HG03025 (cell line): ENCODE data around the gene ROR1.
A peak's percentile ranks its signal among the peaks of the same experiment; 100 is the strongest.

Experiments used
- ATAC-seq: cut with Tn5 transposase; IDR thresholded peaks from one replicate; pipeline ENCODE4 v1.9.1; 2021; ENCODE audit warnings: mild to moderate bottlenecking, moderate library complexity; ENCODE audit not compliant: unreplicated experiment, low FRiP score

Gene ROR1

DNA sequence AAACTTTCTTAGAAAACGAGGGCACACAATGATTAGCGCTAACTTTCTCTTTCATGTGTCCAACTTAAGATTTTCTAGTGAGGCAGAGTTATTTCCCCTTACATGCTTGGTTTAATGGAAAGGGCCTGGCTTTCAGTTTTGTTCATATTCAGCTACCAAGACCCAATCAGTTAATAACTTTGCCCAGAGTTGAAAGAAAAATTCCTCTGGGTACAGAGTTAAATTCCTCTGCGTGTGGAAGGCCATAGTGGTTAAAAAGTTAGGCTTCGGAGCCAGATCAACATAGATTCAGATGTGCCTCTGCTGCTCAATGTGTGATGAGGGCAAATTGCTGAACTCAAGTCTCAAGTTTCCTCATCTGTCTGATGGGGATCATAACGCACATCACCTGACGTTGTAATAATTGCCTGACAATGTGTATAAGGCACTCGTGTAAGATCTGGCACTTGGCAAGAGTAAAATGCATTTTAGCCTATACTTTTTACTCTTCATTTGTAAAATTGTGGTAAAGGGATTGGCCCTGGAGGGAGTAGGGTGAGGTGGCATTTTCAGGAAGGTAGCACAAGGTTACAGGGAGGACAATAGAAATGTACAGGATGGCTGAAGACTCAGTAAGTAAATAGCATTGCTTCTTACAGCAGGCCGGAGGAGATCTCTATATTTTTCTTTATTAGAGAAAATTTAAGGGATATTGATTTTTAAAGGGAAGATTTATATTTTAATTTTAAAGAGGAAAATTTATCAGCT lies 103.4 kb downstream of the ROR1 start:
- no peak for ATAC-seq

DNA sequence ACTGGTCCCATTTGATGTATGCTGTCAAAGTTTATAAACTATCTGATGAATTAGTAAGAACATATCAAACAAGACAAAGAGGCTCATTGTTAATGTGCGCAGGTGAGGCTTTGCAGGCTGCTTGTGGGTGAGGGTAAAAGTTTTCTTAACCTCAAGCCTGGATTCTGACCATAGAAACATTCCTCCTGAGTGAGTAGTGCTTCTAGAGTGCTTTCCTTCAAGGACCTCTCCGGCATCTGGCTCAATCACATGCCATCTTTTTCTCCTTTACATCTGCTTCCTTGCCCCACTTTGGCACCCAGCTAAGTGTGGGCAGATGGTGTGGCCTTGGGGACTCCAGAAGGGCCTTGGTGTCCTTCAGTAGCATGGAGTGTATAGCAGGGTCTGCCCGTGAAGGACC lies 104.0 kb downstream of the ROR1 start:
- ATAC-seq = no peak

DNA sequence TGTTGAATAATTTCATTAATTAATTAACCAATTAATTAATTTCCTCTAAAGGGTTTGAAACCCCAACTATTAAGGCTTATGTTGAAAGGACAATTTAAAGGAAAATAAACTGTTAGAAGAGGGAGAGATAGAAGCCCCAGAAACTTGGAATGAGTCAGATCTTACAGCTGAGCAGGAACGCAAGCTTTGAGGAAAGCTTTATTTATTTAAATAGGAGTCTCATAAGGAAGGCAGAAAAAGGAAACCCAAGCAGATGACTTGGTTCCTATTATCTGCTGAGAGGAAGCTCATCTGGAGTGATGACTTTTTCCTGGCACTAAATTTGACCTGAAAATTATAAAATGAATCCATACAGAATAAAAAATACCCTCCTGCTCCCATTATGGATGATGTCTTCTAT lies 105.1 kb downstream of the ROR1 start:
- no peak for ATAC-seq

DNA sequence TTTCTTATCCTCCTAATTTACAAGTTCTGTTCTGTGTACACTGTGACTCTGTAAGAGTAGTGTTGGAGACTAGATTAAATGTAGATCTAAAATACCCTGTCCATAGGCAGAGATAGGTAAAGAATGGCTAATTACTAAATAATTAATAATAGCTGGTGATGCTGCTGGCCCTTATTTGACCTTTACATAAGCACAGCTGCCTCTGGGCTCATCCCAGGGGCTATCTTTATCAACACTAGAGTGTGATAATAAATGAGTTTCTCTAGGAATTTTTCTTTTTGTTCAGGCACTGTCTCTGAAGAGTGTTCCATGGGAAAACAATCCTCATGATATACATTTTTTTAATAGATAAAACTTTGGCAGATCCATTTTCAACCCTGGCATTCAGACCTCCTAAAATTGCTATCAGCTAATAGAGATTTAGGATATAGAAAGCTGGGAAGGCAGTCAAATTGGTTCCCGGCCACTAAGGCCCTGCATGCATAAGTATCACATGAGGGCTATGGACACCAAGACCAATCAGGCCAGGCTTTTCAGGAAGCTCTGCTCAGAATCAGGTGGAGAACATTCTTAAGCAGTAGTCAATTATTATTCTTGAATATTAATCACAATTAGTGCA lies 107.2 kb downstream of the ROR1 start:
- ATAC-seq = no peak

DNA sequence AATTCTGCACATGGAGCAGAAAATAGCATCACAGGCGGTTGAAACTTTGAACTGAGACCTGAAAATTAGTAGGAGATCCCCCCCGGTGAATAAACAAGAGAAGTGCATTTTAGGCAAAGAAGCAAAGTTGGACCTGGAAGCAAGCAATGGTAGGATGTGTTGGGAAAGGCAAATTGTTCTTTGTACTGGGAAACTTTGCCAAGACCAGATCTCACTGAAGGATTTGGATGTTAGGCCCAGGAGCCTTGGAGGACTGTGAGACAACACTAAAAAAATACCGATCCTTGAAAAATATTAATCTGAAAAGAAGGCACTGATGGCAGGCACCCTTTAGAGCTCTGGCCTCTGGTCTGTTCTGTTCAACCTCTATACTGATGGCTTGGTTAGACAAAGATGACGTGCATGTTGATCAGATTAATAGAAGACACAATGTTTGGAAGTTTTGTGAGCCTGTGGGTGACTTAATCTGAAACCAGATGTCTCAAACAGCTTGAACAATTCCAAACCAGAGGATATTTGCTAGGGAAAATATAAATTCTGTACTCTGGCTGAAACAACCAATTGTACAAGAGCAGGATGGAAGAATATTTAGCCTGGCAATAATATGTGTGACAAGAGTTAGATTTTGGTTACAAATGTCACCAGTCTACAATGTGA lies 108.4 kb downstream of the ROR1 start:
- no peak for ATAC-seq

DNA sequence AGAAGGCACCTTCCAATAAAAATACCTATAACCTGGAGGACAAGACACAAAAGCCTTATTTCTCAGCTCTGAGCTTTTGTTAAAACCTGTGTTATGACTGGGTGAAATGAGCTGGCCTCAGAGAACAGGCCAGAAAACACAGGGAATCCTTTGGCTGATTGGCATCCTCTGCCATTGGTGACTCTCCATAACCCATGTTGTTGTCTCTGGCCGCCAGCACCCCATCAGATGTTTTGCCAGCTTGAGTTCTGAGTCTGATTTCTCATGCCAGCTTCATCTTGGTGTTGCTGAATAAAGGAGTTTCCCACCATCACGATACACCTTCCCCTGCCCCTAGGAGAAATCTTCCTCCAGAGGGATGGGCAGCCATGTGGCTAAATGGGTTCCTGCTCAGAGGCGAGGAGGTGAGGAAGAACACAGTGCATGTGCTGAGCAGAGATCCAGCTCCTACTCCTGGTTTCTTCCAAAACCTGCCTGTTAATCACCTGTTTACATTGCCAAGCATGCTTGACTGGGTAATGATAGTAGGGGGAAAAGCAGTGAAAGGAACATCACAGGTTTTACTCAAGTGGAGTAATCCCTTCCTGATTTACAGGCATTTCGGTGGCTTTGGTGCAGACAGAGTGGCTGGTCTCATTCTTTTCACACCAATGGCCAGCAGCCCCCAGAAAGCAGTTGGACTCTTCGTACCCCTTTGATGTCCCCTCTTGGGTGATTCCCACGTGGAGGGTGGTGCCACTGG lies 109.8 kb downstream of the ROR1 start:
- ATAC-seq = no peak

DNA sequence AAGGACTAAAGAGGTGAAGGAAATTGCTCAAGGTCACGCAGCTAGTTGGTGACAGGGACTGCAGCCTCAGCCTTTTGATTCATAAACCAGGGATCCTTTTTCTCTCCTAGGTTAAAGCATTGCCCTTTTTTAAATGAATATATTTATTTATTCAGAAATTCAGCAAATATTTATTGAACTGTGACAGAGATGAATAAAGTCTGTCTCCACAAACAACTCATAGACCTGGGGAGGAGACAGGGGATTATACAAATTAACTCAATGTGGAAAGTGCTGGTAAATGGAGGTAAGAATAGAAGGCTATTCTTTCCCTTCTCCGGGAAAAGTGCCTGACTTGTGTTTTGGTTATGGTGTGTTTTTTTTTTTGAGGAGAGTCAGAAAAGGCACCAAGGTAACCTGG lies 110.7 kb downstream of the ROR1 start:
- ATAC-seq = no peak

DNA sequence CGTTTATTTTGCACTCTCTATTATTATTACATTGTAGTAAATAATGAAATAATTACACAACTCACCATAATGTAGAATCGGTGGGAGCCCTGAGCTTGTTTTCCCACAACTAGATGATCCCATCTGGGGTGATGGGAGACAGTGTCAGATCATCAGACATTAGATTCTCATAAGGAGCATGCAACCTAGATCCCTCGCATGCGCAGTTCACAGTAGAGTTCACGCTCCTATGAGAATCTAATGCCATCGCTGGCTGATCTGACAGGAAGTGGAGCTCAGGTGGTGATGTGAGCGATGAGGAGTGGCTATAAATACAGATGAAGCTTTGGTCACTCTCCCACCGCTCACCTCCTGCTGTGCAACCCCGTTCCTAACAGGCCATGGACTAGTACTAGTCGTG lies 112.1 kb downstream of the ROR1 start:
- no peak for ATAC-seq

DNA sequence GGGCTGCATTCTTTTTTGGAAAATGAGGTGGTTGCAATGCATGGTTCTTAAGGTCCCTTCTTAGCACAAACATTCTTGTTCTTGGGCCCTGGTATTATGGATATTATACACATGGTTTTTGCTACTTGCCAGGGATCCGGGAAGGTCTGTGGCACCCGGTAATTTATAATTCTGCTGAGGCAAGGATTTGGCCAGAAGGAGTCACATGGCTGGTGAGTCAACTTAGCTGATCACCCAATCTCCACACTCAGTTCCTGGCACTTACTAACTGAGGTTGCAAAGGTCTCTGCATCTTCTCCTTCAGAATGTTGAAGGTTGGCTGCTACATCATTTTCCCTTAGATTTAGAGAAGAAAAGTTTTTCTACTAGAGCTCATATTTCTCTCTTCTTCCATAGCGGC lies 112.5 kb downstream of the ROR1 start:
- ATAC-seq = no peak

DNA sequence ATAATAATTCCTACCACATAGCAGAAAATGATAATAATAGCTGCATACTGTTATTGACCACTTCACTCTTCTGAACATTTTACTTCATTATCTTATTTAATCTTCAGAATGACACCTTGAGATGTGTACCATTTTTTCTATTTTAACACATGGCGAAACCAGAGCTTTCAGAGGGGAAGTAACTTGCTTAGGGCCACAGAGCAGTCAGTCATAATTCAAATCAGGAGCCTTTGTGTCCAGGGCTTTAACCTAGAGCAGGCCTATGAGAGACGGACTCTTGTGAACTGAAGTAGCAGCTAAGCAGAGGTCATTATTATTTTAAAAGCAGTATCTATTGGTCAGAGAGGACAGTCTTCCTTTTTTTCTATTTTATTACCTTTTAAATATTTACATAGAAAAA lies 114.0 kb downstream of the ROR1 start:
- no peak for ATAC-seq

DNA sequence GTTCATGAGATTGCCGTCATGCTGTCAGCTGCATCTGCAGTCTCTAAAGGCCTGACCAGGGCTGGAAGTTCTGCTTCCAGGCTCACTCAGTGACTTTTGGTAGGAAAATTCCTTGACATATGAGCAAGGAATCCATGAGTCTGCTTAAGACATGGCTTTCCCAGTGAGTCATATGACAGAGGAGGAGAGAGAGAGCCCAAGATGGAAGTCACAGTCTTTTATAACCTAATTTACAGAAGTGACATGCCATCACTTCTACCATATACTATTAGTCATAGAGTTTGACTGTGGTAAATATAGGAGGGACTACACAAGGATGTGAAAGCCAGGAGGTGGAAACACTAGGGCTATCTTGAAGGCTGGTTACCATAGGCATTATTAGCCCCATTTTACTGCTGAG lies 115.2 kb downstream of the ROR1 start:
- no peak for ATAC-seq

DNA sequence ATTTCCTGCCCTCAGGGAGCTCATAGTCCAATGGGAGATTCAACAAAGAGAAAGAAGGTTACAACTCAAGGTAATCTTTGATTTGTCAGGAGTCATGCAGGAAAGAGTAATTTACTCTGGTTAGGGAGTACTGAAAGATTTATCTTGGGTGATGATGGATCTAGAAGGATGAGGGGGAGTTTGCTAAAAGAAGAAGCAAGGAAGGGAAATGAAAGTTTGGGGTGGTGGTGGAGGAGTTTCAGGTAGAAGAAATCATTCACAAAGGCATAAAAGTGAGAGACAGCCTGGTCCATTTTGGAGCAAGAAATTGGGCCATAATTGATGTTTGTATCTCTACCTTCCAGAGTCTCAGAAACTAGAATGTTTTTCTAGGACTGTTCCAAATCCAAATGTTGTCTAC lies 116.7 kb downstream of the ROR1 start:
- no peak for ATAC-seq

DNA sequence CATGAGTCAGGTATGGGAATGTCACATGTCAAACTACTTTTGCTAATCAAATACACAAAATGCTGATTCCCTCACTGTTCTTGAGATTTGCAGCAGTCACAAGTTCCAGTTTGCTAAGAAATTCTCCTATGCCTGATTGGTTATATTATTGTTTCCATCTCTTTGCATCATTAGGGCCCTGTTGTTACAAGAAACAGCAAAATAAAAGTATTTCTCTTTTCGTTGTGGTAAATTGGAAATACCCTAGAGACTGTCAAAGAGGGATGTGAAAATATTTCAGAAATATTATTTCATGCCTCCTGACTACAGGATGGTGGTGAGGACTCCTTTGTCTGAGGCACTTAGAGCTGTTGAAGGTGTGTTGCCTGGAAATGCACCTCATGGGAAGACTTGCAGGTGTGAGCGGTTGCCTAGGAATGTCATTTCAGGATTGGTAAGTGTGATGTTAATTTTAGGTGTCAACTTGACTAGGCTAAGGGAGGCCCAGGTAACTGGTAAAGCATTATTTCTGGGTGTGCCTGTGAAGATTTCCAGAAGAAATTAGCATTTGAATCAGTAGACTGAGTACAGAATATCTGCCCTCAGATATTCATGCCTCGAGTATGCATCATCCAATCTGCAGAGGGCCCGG lies 117.4 kb downstream of the ROR1 start:
- no peak for ATAC-seq

DNA sequence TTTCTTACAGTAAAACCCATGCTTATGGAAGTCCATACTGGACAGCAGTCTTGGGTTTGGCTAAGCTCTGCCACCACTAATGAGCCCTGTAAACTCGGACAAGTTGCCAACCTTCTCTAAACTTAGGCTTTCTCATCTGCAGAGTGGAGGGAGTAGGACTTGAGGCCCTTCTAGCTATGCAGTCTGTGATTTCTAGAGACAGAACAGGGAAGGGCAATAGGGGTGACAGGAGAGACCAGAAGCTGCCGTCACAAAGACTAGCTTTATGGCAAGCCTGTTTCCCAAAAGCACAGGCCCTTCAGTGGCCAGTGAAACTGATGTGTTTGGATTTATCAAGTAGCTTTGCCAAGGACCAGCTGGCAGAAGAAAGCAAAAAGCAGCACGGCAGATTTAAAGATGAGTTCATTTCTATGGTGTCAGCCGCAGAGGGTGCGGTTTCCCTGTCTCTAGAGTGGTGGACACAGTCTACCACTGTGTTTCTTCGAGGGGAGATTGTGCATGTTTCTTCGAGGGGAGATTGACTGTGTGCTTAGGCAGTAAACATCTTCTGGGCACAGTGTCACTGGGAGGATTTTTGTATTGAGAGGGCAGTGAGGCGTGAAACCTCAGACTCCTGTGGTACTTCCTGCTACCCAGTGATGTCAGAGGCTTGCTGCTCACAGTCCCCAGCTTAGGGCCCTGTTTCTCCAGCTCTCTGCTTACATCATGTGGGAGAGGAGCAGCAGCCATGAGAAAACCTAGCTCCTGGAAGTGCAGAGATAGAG lies 119.0 kb downstream of the ROR1 start:
- peak; percentile 99 for ATAC-seq

DNA sequence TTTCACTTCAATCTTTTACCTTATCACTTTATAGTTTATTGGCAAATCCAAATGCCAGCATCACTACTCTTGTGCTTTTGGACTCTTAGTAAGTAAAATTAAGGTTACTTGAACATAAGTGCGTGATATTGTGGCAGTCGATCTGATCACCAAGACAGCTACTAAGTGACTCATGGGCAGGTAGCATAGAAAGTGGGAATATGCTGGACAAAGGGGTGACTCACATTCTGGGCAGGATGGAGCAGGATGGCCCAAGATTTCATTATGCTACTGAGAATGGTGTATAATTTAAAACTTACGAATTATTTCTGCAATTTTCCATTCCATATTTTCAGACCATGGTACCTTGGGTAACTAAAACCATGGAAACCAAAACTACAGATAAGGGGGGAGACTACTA lies 120.2 kb downstream of the ROR1 start:
- no peak for ATAC-seq

DNA sequence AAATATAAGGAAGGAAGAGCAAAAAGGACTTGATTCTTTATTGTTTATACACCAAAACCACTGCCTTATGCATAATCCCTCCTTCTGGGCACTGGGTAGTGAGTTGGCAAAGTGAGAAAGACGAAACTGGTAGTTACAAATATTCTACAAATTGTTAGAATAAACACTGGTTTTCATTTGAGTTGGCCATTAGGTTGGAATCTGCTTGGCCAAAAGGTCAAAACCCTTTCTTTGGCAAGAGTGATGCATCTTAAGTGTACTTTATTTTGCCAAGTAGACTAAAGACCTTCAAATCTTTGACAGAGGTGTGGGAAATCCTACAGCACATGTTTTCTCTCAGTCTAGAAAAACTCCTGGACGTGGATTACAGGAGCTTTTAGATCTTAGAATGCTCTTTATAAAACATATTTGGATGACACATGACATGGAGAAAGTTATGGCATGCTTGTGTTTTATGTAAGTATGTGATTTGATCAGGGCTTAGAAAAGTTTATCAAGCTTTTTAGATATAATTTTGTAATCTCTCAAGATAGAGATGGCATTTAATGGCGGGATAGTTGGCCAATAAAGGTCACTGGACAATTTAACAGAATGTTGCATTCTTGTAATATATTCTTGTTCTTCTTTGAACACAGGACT lies 120.9 kb downstream of the ROR1 start:
- no peak for ATAC-seq

DNA sequence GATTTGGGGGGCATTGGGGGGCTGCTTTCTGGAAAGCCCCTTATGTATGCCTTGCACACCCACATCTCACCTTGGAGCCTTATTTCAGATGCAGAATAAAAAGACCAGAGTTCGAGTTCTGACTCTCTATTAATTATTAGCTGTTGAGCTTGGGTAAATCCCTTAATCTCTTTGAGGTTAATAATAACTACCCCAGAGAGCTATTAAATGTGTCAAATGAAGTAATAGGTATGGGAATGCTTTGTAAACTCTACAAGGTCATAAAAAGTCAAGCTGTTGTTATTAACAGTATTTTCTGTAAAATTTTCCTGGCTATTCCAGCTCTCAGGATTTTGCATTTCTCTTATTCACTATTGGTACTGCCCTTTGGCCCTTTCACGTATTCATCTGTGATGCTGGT lies 122.9 kb downstream of the ROR1 start:
- ATAC-seq = no peak

DNA sequence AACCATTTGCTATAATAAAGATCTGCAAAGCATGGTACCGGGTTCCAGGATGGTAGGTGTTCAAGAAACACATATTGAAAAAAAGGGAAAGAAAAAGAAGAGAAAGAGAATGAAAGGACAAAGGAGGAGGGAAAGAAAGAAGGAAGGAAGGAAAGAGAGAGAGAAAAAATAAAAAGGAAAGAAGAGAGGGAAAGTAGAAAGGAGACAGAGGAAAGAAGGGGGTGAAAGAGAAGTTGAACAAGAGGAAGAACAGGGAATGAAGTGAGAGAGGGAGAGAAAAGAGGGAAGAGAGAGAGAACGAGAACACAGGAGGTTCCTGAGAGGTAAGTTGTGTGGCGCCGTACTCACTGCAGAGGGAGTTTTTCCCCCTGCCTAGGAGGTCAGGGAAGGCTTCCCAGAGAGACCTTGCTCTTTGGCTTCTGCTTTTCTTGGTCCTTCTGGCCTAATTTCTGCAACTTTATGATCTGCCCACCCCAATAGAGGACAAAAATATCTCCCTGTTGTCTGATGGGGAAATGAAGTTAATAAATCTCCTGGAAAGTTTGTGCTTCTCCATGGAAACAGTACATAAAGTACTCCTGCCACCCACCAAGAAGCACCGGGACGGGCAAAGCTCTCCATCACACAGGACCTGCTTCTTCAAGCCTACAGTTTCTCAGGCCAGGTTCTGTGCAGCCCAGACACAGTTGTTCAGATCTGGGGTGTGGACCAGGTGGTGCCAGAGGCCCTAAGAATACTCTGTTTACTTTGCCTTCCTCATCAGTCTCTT lies 124.8 kb downstream of the ROR1 start:
- ATAC-seq = no peak

DNA sequence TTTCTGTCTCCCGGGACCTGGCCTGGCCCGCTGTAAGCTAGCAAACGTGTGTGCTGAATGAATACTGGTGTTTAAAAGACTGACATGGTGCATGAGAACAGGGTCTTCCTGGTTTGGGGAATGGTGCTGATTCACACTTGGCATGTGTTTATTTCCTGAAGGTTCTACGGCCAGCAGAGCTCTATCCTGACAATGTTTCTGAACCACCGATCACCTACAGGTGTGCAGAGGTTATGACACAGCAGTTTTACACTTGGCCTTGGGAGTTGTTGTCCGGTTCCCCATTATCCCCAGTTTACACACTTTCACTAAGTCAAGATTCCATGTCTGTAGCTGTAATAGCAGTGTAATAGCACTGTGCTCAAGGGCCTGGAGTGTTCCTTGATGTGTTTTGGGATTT lies 127.3 kb downstream of the ROR1 start:
- no peak for ATAC-seq
